EL (cell line): ENCODE results near the gene USP12.

Source experiments
- DNase-seq: peaks from one replicate; pipeline ENCODE4 v3.0.0-alpha.2; 2016

The USP12 gene

DNA sequence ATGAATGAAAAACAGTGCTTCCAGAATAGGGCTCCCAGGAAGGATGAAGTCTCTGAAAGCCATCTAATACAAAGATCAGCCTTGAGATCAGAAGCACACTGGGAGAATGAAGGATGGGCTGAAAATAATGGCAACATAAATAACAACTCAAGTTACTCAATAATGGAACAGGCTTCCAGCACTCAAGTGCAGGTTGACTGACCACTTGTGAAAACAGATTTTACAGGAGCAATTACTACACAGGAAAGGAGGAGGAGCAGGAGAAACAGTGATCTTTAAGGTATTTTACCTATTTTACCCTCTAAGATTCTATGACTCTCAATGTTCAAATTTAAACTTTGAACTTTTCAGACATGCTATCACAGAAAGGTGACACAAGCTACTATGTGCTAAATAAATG lies 106.0 kb downstream of the USP12 start:
- DNase-seq = no peak

GRCh38 chr13:27064252-27064995 lies 107.2 kb downstream of the USP12 start:
- DNase-seq = no peak

- no peak for DNase-seq
Observed at GRCh38 chr13:27057817-27058216, 113.8 kb downstream of the USP12 start.

- no peak for DNase-seq
Observed at GRCh38 chr13:27055526-27055925, 116.1 kb downstream of the USP12 start.

DNA sequence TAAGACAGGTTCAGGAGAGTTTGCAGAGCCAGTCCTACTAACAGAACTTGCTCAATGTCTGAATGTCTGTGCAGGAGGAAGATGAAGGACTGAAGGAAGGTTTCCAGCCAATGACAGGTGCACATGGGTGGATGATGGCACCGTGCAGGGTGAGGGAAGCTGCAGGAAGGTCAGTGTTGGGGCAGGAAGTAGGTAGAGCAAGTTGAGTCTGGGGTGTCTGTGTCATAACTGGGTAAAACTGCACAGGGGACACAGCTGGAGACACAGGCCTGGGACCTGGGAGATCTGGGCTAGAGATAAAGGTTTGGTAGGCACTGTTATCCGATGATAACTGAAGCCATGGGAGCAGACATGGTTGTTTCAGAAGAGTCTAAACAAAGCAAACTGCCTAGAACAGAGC lies 116.9 kb downstream of the USP12 start:
- DNase-seq = no peak

DNA sequence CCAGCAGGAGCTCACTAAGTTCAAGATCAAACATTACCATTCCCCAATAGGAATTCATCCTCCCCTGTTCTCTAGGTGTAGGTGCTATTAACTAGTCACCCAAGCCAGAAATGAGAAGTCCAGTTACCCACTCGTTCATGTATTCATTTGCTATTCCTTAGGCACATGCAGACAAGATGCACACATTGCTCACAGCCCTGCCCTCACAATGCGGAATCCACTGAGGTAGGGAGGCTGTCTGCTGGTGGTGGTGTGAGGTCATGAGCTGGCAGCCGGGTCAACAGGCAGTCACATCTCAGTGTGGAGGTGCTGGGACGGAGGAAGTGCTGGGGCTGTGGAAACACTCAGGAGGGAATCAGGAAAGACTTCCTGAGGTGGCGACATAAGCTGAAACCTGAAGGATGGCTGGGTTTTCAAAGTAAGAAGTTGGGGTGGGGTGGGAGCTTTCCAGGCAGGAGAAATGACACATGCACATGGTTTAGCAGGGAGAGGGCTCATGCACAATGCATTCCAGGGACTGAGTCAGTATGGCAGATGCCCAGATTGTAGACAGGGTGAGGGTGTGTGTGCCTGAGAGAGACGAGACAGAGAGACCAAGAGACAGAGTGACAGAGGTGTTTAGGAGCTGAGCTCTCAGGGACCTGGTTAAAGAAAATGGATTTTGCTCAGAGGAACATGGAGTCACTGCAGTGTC lies 117.6 kb downstream of the USP12 start:
- peak; percentile 90 for DNase-seq

- DNase-seq = no peak
Observed at GRCh38 chr13:27053210-27053884, 118.3 kb downstream of the USP12 start.

- DNase-seq = no peak
Observed at GRCh38 chr13:27052551-27053208, 118.9 kb downstream of the USP12 start.

DNA sequence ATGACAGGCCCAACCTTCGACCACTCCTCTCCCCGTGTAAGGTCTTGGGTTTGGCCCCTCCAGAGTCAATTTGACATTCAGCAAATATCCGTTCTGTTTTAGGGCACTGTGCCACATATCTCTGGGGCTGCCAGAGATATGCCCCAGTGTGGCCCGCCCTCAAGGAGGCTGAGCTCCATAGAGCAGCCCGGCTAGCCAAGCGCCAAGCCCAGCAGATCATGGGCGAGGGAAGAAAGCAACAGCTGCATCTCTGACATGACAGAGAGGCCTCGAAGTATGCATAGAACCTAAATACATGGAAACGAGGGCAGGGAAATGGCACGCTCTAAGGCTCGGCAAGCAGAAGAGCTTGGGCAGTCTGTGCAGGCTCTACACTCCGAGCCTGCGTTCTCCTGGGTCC lies 124.5 kb downstream of the USP12 start:
- no peak for DNase-seq

DNA sequence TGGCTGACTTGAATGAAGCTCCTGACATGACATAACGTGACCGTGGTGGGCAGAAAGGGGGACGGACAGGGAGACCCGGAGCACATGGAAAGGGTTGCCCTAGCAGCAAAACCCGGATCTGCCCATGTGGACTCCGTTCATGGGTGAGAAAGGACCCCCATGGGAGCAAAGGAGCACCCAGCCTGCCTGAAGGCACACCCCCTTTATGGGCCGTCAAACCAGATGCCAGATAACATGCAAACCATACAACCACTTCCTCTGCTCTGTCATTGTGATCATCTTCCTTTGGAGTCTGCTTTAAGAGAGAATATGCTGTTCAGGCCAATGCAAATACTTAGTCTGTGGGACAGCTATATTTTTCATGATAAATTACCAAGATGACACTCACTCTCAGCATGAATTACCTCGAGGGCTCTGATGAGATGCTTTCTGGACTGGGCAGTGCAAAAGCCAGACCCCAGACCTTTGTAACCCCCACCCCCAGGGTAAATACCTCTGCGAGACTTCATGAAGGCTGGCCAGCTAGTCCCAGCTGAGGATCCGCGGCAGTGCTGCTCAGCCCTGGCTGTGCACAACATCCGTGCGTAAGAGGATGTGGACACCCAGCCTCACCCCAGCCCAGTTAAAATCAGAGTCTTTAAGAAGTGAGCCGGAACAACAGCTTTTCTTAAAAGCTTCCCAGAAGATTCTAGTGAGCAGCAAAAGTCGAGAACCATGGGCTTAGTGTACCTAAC lies 126.6 kb downstream of the USP12 start:
- no peak for DNase-seq

DNA sequence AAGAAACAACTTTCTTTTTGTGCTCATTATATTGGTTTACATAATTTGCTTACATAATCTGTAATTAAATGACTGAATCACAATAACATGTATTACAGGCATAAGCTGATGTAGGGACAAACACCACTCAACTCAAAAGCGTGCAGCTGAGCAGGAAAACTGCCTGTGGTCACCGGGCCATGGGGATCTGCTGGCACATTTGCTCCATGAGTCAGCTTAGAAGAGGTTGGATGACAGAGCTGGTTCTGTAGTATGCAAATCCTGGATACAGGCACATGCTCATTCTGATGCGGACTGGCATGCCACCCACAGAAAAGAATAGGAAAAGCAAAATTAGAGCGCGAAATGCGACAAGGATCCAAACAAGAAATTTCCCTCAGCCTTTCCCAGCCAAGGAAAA lies 128.6 kb downstream of the USP12 start:
- peak; percentile 96 for DNase-seq

- DNase-seq = no peak
Observed at GRCh38 chr13:27041341-27041740, 130.3 kb downstream of the USP12 start.

GRCh38 chr13:27040826-27041108 lies 130.8 kb downstream of the USP12 start:
- no peak for DNase-seq

DNA sequence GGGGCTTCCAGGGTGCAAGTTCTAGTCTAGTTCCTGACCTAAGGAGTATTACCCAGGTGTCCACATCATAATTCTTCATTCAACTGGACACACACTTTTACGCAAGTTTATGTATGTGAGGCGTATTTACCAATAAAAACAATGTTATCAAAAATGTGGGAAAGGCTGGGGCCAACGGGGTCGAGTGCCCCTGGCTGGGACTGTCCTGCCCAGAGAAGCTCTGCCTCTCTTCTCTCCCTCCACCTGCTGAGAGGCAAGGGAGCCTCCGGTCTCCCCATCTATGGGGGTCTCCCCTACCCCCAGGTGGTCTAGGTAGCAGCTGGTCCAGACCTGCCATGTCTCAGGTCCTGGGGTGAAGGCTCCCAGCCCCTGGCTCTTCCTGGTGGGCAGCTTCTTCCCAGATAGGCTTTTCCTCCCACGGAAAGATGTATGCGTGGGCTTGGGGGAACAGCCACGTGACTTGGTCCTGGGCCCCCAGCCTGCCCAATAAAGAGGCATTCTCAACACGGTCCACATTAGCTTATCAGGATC lies 132.4 kb downstream of the USP12 start:
- no peak for DNase-seq

- DNase-seq = peak; percentile 76
Observed at GRCh38 chr13:27038323-27038722, 133.3 kb downstream of the USP12 start.

DNA sequence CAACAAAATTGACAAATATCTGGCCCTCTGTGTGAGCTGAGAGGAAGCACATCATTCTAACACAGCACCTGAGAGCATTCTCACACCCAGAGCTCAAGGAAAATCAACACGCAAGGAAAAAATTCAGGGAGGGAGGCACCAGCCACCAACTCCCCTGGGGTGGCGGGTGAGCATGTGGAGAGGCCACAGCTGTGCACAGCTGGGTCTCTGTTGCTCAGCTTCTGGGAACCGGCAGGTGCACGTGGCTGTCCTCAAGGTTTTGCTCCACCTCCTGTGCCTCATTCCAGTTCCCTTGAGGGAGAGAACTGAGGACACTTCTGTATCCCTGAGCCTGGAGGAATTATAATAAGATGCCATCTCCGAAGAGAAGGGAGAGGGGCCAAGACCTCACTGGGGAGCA lies 134.0 kb downstream of the USP12 start:
- DNase-seq = no peak

DNA sequence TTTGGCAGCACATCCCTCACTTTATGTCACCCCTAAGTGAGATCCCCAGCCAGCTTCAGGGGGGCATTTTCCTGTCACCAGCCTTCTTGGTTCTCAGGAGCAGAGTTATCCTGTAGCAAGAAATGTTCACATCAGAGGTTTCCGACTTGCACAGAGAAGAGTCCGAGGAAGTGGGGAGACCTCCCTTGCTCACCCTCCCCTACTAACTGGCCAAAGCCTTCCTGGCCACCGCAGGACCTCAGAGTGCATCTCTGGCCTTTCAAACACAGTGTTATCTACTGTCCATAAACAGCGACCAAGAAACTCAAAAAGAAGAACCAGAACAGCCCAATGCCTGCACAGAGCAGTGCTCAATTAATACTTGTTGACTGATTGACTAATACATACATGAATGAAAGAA lies 134.4 kb downstream of the USP12 start:
- no peak for DNase-seq

- DNase-seq = peak; percentile 26
Observed at GRCh38 chr13:27036236-27036981, 135.2 kb downstream of the USP12 start.

GRCh38 chr13:27035892-27036235 lies 135.7 kb downstream of the USP12 start:
- no peak for DNase-seq

DNA sequence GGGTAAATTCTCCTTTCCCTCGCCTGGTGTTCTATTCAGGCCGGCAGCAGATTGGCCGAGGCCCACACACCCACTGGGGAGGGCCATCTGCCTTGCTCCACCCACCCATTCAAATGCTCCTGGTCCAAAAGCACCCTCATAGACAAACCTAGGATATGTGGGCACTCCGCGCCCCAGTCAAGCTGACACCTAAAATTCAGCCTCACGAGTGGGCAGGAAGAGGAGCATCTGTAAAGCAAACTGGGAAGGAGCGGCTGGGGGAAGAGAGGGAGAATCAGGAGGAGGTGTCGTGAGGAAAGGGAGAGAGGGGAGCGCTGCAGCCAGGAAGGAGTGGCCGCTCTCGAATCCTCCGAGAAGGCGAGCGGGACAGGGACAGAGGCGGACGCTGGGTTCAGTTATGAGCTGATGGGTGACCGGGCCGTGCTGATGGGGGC lies 136.9 kb downstream of the USP12 start:
- no peak for DNase-seq

GRCh38 chr13:27028683-27029480 lies 142.7 kb downstream of the USP12 start:
- DNase-seq = no peak
